NCI-H226 (cell line): Measurements from ENCODE around the gene SLC25A41.
"Not testable (repeated sequence)": the region's sequence is repeated elsewhere in the genome, so short reads cannot be mapped to it uniquely, and the experiment has no call there.

Experiments
- DNase-seq: peaks from one replicate; pipeline ENCODE4 v3.0.0-alpha.2; 2015

Gene SLC25A41

DNA sequence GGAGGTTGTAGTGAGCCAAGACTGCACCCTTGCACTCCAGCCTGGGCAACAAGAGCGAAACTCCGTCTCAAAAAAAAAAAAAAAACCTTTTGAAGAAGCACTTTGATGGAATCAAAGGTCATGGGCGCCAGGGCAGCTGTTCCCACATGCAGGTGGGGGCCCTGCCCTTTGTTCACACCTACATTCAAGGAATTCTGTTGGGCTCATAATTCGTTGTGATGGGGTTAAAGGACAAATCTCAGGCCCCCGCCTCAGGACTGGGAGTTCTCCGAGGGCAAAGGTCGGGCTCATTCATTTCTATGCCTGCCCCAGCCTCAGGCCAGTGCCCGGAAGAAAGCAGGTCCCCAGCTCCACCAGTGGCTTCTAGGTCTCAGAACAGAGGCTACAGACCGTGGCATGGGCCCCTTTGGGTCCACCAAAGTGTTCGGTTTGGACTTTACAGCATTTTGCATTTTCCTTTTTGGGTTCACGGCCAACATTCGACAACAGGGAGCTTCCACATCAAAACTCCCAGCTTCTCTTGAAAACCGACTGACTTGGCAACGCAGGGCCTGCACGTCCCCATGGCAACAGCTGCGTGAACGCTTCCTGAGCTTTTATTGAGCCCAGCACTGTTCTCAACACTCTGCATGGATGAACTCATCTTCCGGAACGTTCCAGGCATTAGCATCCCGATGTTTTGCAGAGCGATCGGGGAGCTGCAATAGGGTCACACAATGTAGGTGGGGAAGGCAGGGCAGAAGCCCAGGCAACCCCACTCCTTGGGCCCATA is 30.5 kb downstream of the SLC25A41 start:
- no peak for DNase-seq

DNA sequence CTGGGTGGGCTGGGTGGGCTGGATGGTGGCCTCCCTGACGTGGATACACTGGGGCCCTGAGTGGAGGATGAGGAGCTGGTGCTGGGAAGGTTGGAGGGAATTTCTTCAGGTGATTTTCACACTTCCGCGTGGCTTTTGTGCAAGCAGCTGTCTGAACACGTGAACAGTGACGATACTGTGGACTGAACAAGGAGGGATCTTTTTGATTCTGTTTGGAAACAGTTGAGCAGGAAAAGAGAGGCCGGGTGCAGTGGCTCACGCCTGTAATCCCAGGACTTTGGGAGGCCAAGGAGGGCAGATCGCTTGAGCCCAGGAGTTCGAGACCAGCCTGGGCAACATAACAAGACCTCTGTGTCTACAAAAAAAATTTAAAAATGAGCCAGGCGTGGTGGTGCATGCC is 31.5 kb downstream of the SLC25A41 start:
- no peak for DNase-seq

DNA sequence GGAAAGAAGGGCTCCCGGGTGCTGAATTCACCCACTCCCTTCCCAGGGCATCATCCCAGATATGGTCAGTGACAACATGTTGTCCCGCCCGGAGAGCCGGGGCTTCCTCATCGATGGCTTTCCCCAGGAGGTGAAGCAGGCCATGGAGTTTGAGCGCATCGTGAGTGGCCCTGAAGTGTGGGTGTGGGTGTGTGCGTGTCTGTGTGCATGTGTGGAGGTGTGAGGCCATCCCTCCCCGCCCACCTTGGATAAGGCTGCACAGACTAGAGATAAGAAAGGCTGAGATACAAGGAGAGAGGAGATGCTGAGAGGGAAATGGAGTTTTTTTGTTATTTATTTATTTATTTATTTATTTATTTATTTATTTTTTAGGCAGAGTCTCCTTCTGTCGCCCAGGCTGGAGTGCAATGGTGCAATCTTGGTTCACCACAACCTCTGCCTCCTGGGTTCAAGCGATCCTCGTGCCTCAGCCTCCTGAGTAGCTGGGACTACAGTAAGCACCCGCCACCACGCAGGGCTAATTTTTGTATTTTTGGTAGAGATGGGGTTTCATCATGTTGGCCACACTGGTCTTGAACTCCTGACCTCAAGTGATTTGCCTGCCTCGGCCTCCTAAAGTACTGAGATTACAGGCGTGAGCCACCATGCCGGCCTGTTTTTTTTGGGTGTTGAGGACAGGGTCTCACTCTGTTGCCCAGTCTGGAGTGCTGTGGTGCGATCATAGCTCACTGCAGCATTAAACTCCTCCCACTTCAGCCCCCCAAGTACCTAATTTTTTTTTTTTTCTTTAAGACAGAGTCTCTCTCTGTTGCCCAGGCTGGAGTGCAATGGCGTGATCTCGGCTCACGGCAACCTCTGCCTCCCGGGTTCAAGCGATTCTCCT is 33.3 kb downstream of the SLC25A41 start:
- DNase-seq, result not testable (repeated sequence)

DNA sequence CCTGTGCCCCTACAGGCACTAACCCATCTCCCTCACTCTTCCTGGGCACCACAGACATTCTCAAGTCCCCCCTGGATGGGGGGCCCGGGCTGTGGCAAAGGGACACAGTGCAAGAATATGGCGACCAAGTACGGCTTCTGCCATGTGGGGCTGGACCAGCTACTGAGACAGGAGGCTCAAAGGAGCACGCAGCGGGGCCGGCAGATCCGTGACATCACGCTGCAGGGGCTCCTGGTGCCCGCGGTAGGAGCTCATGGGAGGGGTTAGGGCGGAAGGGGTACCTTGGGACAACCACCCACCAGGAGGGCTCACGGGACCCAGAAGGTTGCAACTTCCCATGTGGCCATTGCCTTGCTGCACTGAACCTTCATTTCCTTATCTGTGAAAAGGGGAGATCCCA is 37.3 kb downstream of the SLC25A41 start:
- no peak for DNase-seq

DNA sequence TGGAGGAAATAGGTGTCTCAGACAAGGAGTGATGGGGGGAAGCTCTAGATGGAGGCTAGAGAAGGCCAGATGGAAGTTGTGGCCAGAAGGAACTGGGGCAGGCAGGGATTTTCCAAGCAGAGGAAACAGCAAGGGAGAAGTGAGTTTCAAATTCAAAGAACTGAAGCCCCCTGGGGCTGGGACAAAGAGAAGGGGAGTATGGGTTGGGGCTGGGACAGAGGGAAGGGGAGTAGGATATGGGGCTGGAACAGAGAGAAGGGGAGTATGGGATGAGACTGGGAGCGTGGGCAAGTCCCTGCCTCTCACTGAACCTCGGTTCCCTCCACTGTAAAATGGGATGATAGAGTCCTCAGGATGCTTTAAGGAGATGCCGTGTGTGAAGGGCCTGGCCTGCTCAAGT is 38.7 kb downstream of the SLC25A41 start:
- DNase-seq, result no peak

DNA sequence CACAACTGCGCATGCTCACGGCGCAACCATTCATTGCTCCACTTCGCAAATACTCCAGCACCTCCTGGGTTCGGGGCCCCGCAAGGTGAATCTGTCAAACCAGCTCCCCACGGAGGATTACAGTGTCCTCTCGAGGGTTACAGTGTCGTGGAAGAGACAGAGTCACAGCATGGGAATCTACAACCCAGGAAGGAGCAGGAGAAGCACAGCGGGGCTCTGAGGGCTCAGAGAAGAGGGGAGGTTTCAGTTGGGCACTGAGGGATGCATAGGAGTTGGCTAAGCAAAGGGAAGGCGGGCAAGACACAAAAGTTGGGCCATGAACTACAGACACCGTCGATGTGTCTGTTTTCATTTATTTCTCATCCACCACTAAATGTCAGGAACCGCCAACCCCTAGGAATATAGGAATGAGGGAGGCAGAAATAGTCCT is 39.6 kb downstream of the SLC25A41 start:
- no peak for DNase-seq

DNA sequence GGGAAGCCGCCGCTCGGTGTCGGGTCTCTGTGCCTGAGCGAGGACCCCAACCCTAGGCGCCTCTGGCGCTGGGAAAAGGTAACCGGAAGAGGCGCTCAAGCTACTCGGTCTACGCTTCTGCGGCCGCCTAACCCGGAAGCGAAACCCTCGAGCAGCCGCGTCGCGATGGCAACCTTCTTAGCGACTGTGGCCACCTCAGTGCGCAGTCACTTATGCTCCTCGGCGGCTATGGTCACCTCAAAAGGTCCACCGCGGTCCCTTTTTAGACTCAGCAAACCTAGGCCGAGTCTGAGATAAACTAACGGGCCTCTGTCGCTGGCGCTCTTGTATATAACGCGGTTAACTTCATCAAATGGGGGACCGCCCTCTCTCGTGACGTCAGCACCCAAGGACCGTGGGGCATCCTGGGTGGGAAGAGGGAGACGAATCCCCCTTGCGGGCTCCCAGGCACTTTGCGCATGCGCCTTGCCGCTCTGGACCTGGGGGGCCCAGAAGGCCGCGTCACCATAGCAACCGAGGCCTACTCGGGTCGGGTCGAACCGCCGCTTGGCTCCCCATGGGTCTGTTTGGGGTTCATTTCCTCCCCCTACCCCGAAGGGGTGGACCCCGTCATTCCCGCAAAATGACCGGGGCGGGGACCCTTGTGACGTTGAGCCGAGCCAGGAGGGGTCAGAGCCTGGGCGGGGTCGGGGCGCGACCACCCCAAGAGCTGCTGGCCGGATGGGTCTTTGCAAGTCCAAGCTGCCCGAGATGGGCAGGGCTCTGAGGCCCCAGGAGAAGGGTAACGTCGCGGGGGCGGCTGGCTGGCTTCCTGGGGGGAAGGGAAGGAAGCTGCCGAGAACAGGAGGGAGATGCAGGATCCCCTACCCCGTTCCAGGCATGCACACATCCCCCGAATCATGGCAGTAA is 40.2 kb downstream of the SLC25A41 start, which contains the start of gene GTF2F1:
GTF2F1 (minus strand) TSS at position 91 of the 909 bp plus-strand sequence. CDS start 169 bp downstream, outside the sequence.
- peak; percentile 90 for DNase-seq

DNA sequence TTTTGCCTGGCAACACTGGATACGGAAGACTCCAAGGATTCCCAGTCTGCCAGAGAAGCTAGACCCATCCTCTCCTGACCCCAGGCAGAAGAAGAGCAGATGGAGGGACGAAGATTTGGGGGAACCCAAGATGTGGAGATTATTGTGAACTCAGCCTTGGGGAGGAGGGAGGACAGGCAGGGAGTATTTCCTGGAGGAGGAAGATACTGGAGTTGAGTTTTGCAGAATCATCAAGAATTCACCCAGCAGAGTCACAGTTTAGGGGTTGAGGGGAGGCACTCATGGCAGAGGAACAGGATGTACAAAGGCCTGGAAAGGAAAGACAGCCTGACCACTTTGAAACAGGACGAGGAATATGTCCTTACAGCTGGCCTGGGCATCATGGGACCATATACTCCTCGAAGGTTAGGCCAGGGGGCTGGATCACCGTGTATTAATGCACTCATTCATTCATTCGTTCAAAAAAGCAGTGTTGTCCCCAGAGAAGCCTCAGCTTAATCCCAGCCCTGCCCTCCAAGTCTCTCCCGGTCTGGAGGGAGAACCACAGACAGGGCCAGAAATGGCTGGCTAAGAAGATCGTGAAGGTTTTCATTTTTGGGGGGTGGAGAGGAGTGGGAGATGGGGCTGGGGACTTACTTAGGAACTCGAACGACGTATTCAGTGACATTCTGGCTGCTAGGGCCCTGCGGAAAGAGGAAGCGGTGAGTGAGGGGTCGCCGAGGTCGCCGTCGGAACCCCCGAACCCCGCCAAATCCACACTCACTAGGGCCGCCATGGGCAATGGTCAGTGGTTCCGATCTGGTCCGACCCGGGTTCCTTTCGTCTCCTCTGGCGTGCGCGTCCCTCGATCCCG is 41.1 kb downstream of the SLC25A41 start:
- DNase-seq, result no peak

DNA sequence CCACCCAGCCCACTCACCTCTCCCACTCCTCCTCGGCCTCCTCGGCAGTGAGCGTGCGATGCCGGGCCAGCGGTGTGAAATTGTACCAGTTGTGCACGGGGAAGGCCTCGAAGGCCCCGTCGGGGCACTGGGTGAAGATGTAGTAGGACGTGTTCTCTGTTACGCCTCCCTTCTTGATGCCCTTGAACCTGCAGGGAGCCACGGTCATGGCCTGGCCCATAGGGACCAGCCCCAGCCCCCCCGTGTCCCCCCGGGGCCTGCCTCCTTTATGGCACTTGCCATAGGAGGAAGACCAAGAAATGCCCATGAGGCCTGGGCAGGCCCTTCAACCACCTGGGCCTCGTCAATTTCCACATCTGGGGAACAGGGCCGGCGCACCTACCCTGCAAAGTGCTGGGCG is 46.2 kb downstream of the SLC25A41 start:
- no peak for DNase-seq

DNA sequence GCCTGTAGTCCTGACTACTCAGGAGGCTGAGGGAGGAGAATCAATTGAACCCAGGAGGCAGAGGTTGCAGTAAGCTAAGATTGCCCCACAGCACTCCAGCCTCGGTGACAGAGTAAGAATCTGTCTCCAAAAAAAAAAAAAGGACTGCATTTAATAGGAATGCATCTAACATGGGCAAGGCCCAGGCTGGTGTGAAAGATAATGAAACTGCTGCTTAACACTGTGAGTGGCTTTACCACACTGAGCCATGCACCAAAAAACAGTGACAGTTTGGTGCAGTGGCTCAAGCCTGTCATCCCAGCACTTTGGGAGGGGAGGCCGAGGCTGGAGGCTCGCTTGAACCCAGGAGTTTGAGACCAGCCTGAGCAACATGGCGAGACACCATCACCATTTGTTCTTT is 49.2 kb downstream of the SLC25A41 start:
- no peak for DNase-seq

DNA sequence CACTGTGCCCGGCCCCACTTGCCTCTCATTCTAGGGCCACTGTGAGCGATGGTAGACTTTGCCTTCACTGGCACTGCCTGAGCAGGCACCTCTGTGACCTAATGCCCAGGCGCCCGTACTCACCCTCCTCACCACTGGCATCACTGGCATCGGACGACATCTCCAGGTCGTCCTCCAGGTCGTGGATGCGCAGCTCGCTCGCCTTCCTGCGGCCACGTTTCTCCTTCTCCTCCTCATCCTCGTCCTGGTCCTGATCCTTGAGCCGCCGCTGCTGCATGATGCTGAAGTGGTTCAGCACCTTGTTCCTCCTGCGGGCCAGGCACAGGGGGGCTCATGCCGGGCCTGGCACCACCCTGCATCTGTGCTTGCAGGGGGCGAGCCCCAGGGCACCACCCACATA is 50.4 kb downstream of the SLC25A41 start:
- no peak for DNase-seq

DNA sequence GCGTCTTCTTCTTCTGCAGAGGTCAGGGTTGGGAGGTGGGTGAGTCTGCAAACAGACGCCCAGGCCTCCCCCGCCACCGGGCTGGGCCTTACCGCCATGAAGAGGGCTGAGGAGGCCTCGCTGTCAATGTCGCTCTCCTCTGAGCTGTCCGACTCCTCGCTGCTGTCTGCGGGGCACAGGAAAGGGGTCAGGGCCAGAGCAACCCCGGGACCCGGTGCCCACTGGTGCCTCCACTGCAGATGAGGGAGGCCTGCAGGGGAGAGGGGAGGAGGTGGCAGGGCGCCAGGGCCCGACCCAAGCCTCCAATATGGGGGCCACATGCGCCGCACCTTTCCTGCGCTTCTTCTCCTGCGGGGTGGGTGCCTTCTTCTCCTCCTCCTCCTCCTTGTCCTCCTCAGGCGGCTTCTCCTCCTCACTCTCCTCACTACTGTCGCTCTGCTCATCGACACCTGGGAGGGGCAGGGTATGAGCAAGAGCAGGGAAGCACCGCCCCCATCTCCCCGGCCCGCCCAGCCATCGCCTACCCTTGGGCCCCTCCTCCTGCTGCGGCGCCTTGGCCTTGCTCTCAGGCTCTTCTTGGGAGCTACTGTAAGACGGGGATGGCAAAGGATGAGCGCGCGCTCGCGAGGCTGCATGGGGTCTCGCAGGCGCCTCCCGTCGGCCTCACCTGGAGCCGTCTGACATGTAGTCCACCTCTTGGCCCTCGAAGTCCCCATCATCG is 52.4 kb downstream of the SLC25A41 start:
- DNase-seq, result no peak

DNA sequence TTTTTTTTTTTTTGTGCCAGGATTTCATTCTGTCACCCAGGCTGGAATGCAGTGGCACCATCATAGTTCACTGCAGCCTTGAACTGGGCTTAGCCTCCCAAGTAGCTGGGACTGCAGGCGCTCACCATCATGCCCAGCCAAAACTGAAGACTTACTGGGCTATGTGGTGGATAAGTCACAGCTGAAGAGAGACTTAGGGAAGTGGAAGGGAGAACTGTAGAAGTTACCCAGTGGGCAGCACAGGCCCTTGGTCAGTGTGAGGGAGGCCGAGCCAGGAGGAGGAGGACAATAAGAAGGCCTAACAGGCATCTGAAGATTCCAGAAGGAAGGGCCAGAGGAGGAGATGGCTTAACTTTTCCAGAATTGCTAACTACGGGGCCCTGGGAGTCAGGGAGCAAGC is 53.8 kb downstream of the SLC25A41 start:
- DNase-seq, result no peak

DNA sequence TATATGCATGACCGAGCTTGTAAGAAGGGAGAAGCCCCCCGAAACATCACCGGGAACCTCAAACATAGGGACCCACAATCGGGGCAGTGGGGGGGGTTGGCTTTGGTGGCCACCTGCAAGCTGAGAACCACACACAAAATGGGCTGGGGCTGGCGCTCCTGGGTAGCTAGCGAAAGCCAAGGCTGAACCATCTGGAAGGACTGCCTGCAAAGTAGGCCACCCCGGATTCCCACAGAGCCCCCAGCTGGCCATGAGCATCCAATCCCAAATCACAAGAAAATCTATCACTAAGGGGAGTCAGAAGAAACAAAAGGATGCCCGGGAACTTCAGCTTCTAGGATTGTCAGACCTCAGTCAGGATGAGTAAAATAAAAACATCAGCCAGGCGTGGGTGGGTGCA is 55.1 kb downstream of the SLC25A41 start:
- no peak for DNase-seq

DNA sequence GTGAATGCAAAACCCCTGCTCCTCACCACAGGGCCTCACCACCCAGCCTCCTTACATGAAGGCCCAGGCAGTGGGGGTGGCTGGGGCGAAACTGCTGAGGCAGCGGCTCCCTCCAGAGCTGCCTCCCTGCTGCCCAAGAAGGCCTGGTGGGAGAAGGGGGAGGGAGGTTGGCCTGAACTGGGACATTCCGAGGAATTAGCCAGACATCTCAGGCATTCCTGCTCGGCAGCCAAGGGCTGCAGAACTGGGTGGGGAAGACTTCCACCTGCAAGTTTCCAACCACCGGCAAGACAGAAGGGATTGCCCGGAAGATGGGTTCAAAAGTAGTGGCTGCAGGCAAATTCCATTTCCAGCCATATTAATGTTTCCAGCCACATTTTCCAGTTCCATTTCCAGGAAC is 55.5 kb downstream of the SLC25A41 start:
- peak; percentile 60 for DNase-seq

DNA sequence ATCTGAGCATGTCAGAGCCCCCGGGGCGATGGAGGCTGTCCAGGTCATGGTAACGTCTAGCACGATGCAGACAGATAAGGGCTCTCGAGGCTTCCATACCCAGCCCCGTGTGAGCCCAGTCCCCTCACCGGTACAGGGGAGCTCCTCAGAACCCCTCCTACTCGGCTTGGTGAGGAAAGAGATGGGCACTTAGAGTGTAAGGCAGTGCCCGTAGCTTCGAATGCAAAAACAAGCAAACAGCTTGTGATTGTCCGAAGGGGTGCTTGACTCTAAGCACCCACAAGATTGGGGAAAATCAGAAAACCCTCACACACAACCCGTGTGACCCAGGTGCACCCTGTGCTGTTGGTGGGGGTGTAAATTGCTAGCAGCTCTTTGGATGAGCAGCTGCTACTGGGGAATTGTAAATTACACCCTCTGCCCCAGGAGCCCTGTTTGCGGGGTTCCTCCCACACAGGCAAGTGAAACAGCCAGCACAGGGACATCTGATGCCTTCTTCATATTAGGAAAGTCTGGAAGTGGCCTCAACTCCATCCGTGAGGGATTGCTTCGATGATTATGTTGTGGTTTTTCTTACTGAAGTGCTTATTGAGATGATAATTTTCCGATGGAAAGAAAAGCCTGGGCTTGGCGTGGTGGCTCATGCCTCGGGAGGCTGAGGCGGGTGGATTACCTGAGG is 56.9 kb downstream of the SLC25A41 start:
- no peak for DNase-seq
